IPS-18a (cell line): Measurements from ENCODE around the gene SLC39A11.

Source experiments
- H3K27ac ChIP-seq: one replicate; pipeline ENCODE4 v1.5.1; 2013; ENCODE audit warnings: low read length
- H3K27me3 ChIP-seq: one replicate; pipeline ENCODE4 v1.6.1; 2013; ENCODE audit warnings: mild to moderate bottlenecking, low read length; ENCODE audit not compliant: control insufficient read depth, insufficient read depth
- H3K36me3 ChIP-seq: one replicate; pipeline ENCODE4 v1.6.1; 2013; ENCODE audit warnings: low read depth, low read length; ENCODE audit not compliant: control insufficient read depth
- H3K4me1 ChIP-seq: one replicate; pipeline ENCODE4 v1.6.1; 2013; ENCODE audit warnings: low read depth, low read length; ENCODE audit not compliant: control insufficient read depth
- H3K4me3 ChIP-seq: one replicate; pipeline ENCODE4 v1.5.1; 2013; ENCODE audit warnings: low read length
- H3K9ac ChIP-seq: one replicate; pipeline ENCODE4 v1.6.1; 2013; ENCODE audit warnings: mild to moderate bottlenecking, low read length, moderate library complexity
- H3K9me3 ChIP-seq: one replicate; pipeline ENCODE4 v1.6.1; 2013; ENCODE audit warnings: low read depth, low read length; ENCODE audit not compliant: control insufficient read depth

The SLC39A11 gene

DNA sequence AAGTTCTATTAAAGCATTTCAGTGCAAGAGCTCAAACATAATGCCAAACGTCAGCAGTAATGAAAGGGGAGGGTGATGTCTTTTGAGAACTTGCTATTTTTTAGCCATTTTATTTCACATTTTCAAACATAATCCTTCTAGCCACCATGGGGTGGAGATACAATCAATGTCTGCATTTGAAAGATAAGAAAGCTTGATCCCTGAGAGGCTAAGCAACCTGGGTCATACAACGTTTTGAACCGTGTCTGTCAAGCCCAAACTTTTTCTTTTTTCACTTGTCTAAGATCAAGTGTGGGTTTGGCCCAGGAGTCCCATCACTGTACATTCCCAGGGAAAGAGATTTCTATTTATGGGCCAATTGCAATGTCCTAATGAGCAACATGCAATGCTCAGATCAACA, 331.1 kb downstream of the SLC39A11 start:
- H3K36me3 ChIP-seq = no peaks in the 10 kb centered on the region
- H3K27me3 ChIP-seq = peaks cover 20% of the 10 kb centered on the region
- peaks cover 3% of the 10 kb centered on the region for H3K4me1 ChIP-seq
- H3K9ac ChIP-seq = no peak overlapping the region
- H3K27ac ChIP-seq = no peak overlapping the region
- no peak overlapping the region for H3K4me3 ChIP-seq
- H3K9me3 ChIP-seq = no peaks in the 10 kb centered on the region

DNA sequence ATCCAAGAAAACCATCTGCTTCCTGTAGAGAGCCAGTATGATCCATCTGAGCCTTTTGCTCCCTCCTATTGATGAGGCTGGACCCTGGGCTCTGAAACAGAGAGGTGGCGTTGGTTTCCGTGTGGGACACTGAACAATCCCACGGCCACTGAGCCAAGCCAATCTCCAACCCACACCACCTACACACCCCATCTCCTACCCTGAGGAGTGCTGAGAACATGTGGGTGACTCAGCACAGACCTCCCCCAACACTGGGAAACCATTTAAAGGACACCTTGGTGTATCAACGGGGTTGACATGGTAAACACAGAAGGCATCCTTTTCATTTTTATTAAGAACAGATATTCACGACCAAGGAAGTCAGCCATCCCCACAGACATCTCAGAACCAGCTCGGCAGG, 332.1 kb downstream of the SLC39A11 start:
- Histone ChIP-seq H3K4me1 (peaks cover 3% of the 10 kb centered on the region), H3K9ac (no peak overlapping the region), H3K4me3 (no peak overlapping the region), H3K9me3 (no peaks in the 10 kb centered on the region), H3K36me3 (no peaks in the 10 kb centered on the region), H3K27me3 (peaks cover 20% of the 10 kb centered on the region), H3K27ac (no peak overlapping the region)

GRCh38 chr17:72759301-72759700, 333.2 kb downstream of the SLC39A11 start:
- H3K9ac ChIP-seq = no peak overlapping the region
- H3K36me3 ChIP-seq = no peaks in the 10 kb centered on the region
- H3K4me3 ChIP-seq = no peak overlapping the region
- H3K4me1 ChIP-seq = peaks cover 3% of the 10 kb centered on the region
- H3K27ac ChIP-seq = no peak overlapping the region
- H3K9me3 ChIP-seq = no peaks in the 10 kb centered on the region
- H3K27me3 ChIP-seq = peaks cover 20% of the 10 kb centered on the region

DNA sequence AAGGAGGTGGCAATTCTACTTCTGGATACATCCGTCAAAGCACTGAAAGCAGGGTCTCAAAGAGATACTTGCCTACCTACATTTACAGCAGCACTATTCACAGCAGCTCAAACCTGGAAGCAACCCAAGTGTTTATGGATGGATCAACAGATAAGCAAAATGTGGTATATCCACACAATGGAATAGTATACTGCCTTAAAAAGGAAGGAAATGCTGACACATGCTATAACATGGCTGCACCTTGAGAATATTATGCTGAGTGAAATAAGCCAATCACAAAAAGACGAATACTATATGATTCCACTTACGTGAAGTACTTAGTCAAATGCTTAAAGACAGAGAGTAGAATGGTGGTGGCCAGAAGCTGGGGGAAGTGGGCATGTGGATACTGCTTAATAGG, 336.2 kb downstream of the SLC39A11 start:
- Histone ChIP-seq H3K27ac (no peak overlapping the region), H3K9me3 (no peaks in the 10 kb centered on the region), H3K4me3 (no peak overlapping the region), H3K36me3 (no peaks in the 10 kb centered on the region), H3K9ac (no peak overlapping the region), H3K27me3 (no peaks in the 10 kb centered on the region), H3K4me1 (no peaks in the 10 kb centered on the region)

- Histone ChIP-seq H3K4me1 (no peaks in the 10 kb centered on the region), H3K9ac (no peak overlapping the region), H3K27ac (no peak overlapping the region), H3K27me3 (no peaks in the 10 kb centered on the region), H3K4me3 (no peak overlapping the region), H3K36me3 (no peaks in the 10 kb centered on the region), H3K9me3 (no peaks in the 10 kb centered on the region)
These were observed 338.0 kb downstream of the SLC39A11 start for GRCh38 chr17:72754513-72754912.

- Histone ChIP-seq H3K4me1 (no peaks in the 10 kb centered on the region), H3K36me3 (no peaks in the 10 kb centered on the region), H3K27ac (no peak overlapping the region), H3K9me3 (no peaks in the 10 kb centered on the region), H3K4me3 (no peak overlapping the region), H3K27me3 (no peaks in the 10 kb centered on the region), H3K9ac (no peak overlapping the region)
These were observed 340.7 kb downstream of the SLC39A11 start for GRCh38 chr17:72751746-72752145.

DNA sequence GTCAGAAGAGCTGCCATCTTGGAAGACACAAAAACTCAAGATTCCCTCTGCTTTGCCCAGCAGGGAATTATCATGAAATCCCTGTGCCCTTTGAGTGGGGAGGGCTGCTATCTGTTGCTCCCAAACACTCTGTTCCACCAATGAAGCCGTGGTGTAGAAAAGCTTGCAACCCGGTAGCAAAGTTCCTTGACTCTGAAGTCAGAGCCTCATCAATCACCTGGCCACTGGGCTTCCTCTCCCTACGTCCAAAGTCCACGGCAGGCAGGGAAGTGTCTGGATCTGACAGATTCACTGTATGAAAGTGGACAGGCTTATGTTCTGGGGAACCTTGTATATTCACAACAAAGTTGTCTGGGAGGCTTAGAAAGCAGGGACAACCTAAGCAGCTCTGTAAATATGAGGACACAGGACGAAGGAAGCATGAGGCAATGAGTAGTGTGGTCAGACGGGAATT, 343.3 kb downstream of the SLC39A11 start:
- H3K27ac ChIP-seq = no peak overlapping the region
- H3K9ac ChIP-seq = no peak overlapping the region
- H3K4me3 ChIP-seq = no peak overlapping the region
- no peaks in the 10 kb centered on the region for H3K27me3 ChIP-seq
- peaks cover under 1% of the 10 kb centered on the region for H3K4me1 ChIP-seq
- no peaks in the 10 kb centered on the region for H3K36me3 ChIP-seq
- no peaks in the 10 kb centered on the region for H3K9me3 ChIP-seq

DNA sequence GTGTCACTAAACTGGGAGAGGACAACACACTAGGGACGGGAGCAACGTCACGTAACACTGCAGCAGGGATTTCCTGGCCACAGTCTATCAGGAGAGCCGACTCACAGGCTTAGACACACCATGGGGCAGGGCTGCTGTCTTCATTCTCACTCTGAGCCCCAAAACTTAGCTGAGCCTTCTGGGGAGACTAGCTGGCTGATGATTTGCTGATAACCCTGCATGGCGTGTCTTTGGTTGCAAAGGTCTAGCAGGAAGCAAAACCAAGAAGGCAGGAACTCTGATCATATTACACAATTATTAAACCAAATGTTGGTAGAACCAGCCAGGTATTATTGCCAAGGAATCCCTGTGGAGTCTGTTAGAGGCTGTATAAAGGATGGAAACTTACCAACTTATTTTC, 345.0 kb downstream of the SLC39A11 start:
- H3K27ac ChIP-seq = no peak overlapping the region
- H3K9me3 ChIP-seq = no peaks in the 10 kb centered on the region
- H3K4me1 ChIP-seq = peaks cover 16% of the 10 kb centered on the region
- H3K9ac ChIP-seq = no peak overlapping the region
- no peaks in the 10 kb centered on the region for H3K36me3 ChIP-seq
- no peaks in the 10 kb centered on the region for H3K27me3 ChIP-seq
- H3K4me3 ChIP-seq = no peak overlapping the region

DNA sequence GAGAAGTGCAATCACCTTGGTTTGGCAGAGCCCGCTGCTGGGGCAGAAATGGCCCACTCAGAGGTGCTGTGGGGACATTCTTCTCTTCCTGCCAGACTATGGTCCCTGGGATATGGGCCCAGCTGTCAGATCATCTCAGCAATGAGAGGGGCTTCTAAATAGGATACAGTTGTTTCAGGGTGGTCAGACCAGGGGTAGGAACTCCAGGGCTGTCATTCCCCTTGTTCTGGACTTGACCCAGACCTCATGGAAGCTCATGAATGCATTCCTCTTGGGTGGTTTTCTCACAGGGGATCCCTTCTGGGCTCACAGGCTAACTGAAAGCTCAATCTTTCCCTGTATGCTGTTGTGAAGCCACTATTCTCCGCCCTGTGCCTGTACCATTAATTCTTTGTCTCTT, 347.2 kb downstream of the SLC39A11 start:
- Histone ChIP-seq H3K9ac (no peak overlapping the region), H3K4me1 (peaks cover 22% of the 10 kb centered on the region), H3K36me3 (no peaks in the 10 kb centered on the region)

GRCh38 chr17:72743037-72743467, 349.4 kb downstream of the SLC39A11 start:
- H3K9me3 ChIP-seq = no peaks in the 10 kb centered on the region
- H3K27me3 ChIP-seq = no peaks in the 10 kb centered on the region
- no peaks in the 10 kb centered on the region for H3K36me3 ChIP-seq
- H3K9ac ChIP-seq = no peak overlapping the region
- no peak overlapping the region for H3K4me3 ChIP-seq
- H3K4me1 ChIP-seq = peaks cover 22% of the 10 kb centered on the region
- no peak overlapping the region for H3K27ac ChIP-seq

More for the DNA sequence above, 347.2 kb downstream of the SLC39A11 start:
- Histone ChIP-seq H3K4me3 (no peak overlapping the region), H3K27me3 (no peaks in the 10 kb centered on the region), H3K27ac (no peak overlapping the region), H3K9me3 (no peaks in the 10 kb centered on the region)

DNA sequence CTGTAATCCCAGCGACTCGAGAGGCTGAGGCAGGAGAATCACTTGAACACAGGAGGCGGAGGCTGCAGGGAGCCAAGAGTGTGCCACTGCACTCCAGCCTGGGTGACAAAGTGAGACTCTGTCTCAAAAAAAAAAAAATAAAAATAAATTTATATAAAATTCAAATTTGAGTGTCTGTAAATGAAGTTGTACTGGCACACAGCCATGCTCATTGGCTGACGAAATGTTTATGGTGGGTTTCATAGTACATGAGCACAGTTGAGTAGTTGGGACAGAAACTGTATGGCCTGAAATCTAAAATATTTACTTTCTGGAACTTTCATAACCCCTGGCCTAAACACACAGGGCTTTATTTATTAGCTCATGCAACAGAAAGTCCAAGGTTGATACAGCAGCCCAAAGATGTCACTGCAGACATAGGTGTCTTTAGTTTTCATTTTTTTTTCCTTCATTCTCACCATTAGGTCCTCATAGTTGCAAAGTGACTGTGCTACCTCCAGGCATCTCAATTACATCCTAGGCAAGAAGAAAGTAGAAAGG, 355.3 kb downstream of the SLC39A11 start:
- H3K27me3 ChIP-seq = no peaks in the 10 kb centered on the region
- no peak overlapping the region for H3K27ac ChIP-seq
- no peak overlapping the region for H3K9ac ChIP-seq
- H3K4me1 ChIP-seq = peaks cover 3% of the 10 kb centered on the region
- no peaks in the 10 kb centered on the region for H3K36me3 ChIP-seq
- no peaks in the 10 kb centered on the region for H3K9me3 ChIP-seq
- no peak overlapping the region for H3K4me3 ChIP-seq

- H3K36me3 ChIP-seq = no peaks in the 10 kb centered on the region
- H3K4me1 ChIP-seq = no peaks in the 10 kb centered on the region
- no peaks in the 10 kb centered on the region for H3K9me3 ChIP-seq
- H3K27ac ChIP-seq = no peak overlapping the region
- no peak overlapping the region for H3K4me3 ChIP-seq
- H3K27me3 ChIP-seq = no peaks in the 10 kb centered on the region
- no peak overlapping the region for H3K9ac ChIP-seq
These were observed 356.9 kb downstream of the SLC39A11 start for GRCh38 chr17:72735592-72735991.
